Right lung (tissue), 5 donors: ENCODE data around the gene SRRD. TPM values are rescaled to one million over a fixed set of nuclear protein-coding genes. Genes with fewer than 3 reads are reported as not detected.

ENCODE experiments used
- polyA plus RNA-seq, 5 donors: library from polyadenylated mRNA; unstranded; fragments of 120-200 nt; gene quantifications; one replicate each; pipeline versions ENCODE4 v1.2.1 to v1.2.3, GENCODE V29; 2013; ENCODE audit warnings: inconsistent platforms in 1 of 5, low replicate concordance in 1 of 5; ENCODE audit not compliant: insufficient read length in 5 of 5, insufficient read depth in 1 of 5

Gene SRRD
- polyA plus RNA-seq, 5 donors: 23.4 to 35.2 (median 28.4) TPM

Other genes with a start within 250 kb of the SRRD start
- gene ASPHD2, start 54.6 kb upstream of the SRRD start, polyA plus RNA-seq: under 1 TPM; 0.40 to 0.96 (median 0.63) TPM
- 10 to 100 TPM; 24.4 to 38.5 (median 36.4) TPM for gene HPS4, start 94 bp upstream of the SRRD start, polyA plus RNA-seq
- 10 to 100 TPM; 32.0 to 38.3 (median 34.6) TPM for gene TFIP11, start 28.6 kb downstream of the SRRD start, polyA plus RNA-seq
- 10 to 100 TPM; 20.4 to 30.4 (median 30.0) TPM for gene TPST2, start 106.3 kb downstream of the SRRD start, polyA plus RNA-seq
- 1 to 10 TPM in 2 of 5 donors, under 1 TPM in 3; 0.61 to 1.2 (median 0.99) TPM for gene CRYBB1, start 134.2 kb downstream of the SRRD start, polyA plus RNA-seq
- under 1 TPM in 4 of 5 donors, not detected in 1; 0.32 to 0.91 (median 0.46) TPM for gene CRYBA4, start 138.1 kb downstream of the SRRD start, polyA plus RNA-seq
- 1 to 10 TPM; 1.8 to 4.4 (median 2.5) TPM for gene MIAT, start 173.7 kb downstream of the SRRD start, polyA plus RNA-seq